Activated CD4-positive, alpha-beta T cell treated with anti-CD3 and anti-CD28 coated beads, Interleukin-2, amount 50 U/mL, for 24 hours (primary cell): ENCODE results near the gene GABRG2.

Source experiments
- DNase-seq, 2 donors: peaks; one replicate each; pipeline ENCODE4 v3.0.0-alpha.2; 2020; ENCODE audit warnings: low read depth in 1 of 2, low spot score in 1 of 2

Gene GABRG2

GRCh38 chr5:162189719-162190118 is 122.1 kb downstream of the GABRG2 start:
- DNase-seq: no peak

- DNase-seq: no peak
These were observed 125.4 kb downstream of the GABRG2 start for GRCh38 chr5:162193012-162193411.

DNA sequence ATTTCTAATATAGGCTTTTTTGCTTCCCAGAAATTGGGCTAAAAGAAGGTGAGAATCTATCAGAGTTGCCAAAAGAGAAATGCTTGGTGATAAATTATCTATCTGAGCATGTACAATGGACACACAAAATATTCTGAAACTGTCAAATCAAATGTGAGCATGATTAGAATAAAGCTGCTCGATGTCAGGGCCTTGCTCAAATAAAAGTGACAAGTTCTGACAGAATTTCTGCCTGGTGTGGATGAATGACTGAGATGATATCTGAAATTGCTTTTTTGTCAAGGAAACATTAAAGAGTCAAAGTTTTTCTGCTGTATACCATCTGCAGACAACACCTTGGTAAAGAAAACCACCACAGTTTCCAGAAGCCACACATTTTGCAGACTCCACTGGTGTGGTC is 128.8 kb downstream of the GABRG2 start:
- no peak for DNase-seq

DNA sequence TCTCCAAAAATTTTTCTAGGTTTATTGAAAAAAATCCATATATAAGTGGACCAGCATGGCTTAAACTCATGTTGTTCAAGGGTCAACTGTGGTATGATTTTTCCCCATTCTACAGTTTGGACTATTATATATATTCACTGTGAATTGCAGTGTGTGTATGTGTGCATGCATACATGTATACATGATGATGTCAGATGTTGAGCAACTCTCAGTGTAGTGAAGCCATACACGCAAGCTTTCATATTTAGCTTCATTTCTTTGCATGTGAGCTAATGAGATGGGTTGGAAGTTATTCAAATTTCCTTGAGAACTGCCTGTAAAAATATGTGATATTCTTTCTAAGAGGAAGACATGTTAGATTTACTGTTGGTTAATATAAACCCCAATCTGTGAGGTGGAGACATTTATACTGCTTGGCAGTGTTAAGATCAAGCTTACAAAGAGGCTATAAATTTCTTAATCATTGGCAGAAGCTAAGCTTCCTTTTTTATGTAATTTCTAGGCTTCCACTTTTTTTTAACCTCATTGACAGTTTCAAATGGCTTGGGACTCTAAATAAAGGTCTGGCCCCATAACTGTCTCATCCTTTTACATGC is 134.8 kb downstream of the GABRG2 start:
- DNase-seq: no peak
